HEK293 (cell line): ENCODE data around the gene ERN2.

Experiments
- CTCF ChIA-PET: fragments of 350-600 bp; formaldehyde crosslinking; extraction: SDS; loops from one replicate; lab custom pipeline; 2021; ENCODE audit warnings: antibody characterized with exemption; lab: Yijun Ruan, JAX
- POLR2A ChIA-PET: fragments of 300-600 bp; formaldehyde crosslinking; extraction: SDS; loops from one replicate; lab custom pipeline; 2020; ENCODE audit warnings: antibody characterized with exemption, inconsistent platforms; lab: Yijun Ruan, JAX
- H3K27ac ChIP-seq: fragments of 200-500 bp; sonication (Bioruptor generic); 2 replicates; pipeline ENCODE4 v1.5.1; 2014; ENCODE audit warnings: low read depth, low read length, control low read depth, inconsistent platforms; ENCODE audit errors: extremely low read depth
- H3K36me3 ChIP-seq, 2 experiments: fragments of 200-500 bp in 1 of 2; sonication (Bioruptor generic) in 1 of 2; 1 replicate in 1 of 2; 2 replicates in 1 of 2; pipeline ENCODE4 v1.5.1; 2014 to 2017; ENCODE audit warnings: inconsistent platforms in 2 of 2, low read length in 2 of 2; ENCODE audit not compliant: control insufficient read depth in 2 of 2, insufficient read depth in 1 of 2
- H3K4me1 ChIP-seq: fragments of 200-500 bp; sonication (Bioruptor generic); 2 replicates; pipeline ENCODE4 v1.5.1; 2014; ENCODE audit warnings: mild to moderate bottlenecking, low read length, inconsistent platforms; ENCODE audit not compliant: control insufficient read depth, insufficient read depth
- H3K4me3 ChIP-seq: 2 replicates; pipeline ENCODE4 v1.5.1; 2011; ENCODE audit warnings: low read depth, mild to moderate bottlenecking, control low read depth, low read length, moderate library complexity
- H3K9me3 ChIP-seq: fragments of 200-500 bp; sonication (Bioruptor generic); 2 replicates; pipeline ENCODE4 v1.5.1; 2014; ENCODE audit warnings: low read depth, low read length, inconsistent platforms; ENCODE audit not compliant: control insufficient read depth, insufficient read depth
- HOXA7 ChIP-seq: sonication (generic); formaldehyde crosslinking; IDR thresholded peaks from 2 replicates; pipeline ENCODE4 v1.8.1; 2022; ENCODE audit warnings: missing genetic modification reagents, borderline replicate concordance
- MZF1 ChIP-seq: fragments of 450-650 bp; formaldehyde crosslinking; IDR thresholded peaks from 2 replicates; pipeline ENCODE4 v1.5.1; 2017; ENCODE audit warnings: missing biosample characterization, missing genetic modification characterization, borderline replicate concordance
- ZNF169 ChIP-seq: fragments of 450-650 bp; formaldehyde crosslinking; IDR thresholded peaks from 2 replicates; pipeline ENCODE4 v1.5.1; 2016; ENCODE audit warnings: missing biosample characterization, missing genetic modification characterization
- ZNF341 ChIP-seq: fragments of 450-650 bp; formaldehyde crosslinking; IDR thresholded peaks from 2 replicates; pipeline ENCODE4; 2016; ENCODE audit warnings: low read depth, missing biosample characterization, missing genetic modification characterization
- ZNF354C ChIP-seq: fragments of 450-650 bp; formaldehyde crosslinking; IDR thresholded peaks from 2 replicates; pipeline ENCODE4 v1.5.1; 2016; ENCODE audit warnings: missing biosample characterization, missing genetic modification characterization, low read depth, borderline replicate concordance
- ZNF510 ChIP-seq: fragments of 450-650 bp; formaldehyde crosslinking; IDR thresholded peaks from 2 replicates; pipeline ENCODE4 v1.5.1; 2018; ENCODE audit warnings: mild to moderate bottlenecking, missing genetic modification characterization, missing biosample characterization; ENCODE audit not compliant: insufficient replicate concordance
- ZNF555 ChIP-seq: fragments of 450-650 bp; formaldehyde crosslinking; conservative IDR thresholded peaks from 2 replicates; pipeline ENCODE4 v1.5.1; 2017; ENCODE audit warnings: missing biosample characterization, mild to moderate bottlenecking, missing genetic modification characterization, inconsistent platforms
- ZNF560 ChIP-seq: fragments of 450-650 bp; formaldehyde crosslinking; IDR thresholded peaks from 2 replicates; pipeline ENCODE4 v1.5.1; 2017; ENCODE audit warnings: missing biosample characterization, missing genetic modification characterization, borderline replicate concordance
- ZNF596 ChIP-seq: fragments of 450-650 bp; IDR thresholded peaks from 2 replicates; pipeline ENCODE4 v1.5.0; 2018; ENCODE audit warnings: missing biosample characterization, mild to moderate bottlenecking, missing genetic modification characterization, moderate library complexity
- ZNF600 ChIP-seq: fragments of 450-650 bp; formaldehyde crosslinking; IDR thresholded peaks from 2 replicates; pipeline ENCODE4 v1.5.1; 2016; ENCODE audit warnings: missing biosample characterization, missing genetic modification characterization
- ZNF654 ChIP-seq: fragments of 450-650 bp; formaldehyde crosslinking; IDR thresholded peaks from 2 replicates; pipeline ENCODE4 v1.5.1; 2016; ENCODE audit warnings: low read depth, missing biosample characterization, missing genetic modification characterization
- ZNF664 ChIP-seq: fragments of 450-650 bp; formaldehyde crosslinking; IDR thresholded peaks from 2 replicates; pipeline ENCODE4 v1.5.1; 2016; ENCODE audit warnings: missing biosample characterization, missing genetic modification characterization
- TF ChIP-seq, protein P1 (sequence below): fragments of 450-650 bp; formaldehyde crosslinking; IDR thresholded peaks from 2 replicates; pipeline ENCODE4 v1.5.1; 2016; ENCODE audit warnings: missing biosample characterization, missing genetic modification characterization, low read depth
- TF ChIP-seq, protein P2 (sequence below): fragments of 450-650 bp; formaldehyde crosslinking; IDR thresholded peaks from 2 replicates; pipeline ENCODE4 v1.5.1; 2017; ENCODE audit warnings: missing biosample characterization, missing genetic modification characterization
- TF ChIP-seq, protein P3 (sequence below): fragments of 450-650 bp; formaldehyde crosslinking; IDR thresholded peaks from 2 replicates; pipeline ENCODE4 v1.5.1; 2017; ENCODE audit warnings: missing biosample characterization, missing genetic modification characterization
- TF ChIP-seq, protein P4 (sequence below): fragments of 450-650 bp; formaldehyde crosslinking; conservative IDR thresholded peaks from 2 replicates; pipeline ENCODE4 v1.5.1; 2016; ENCODE audit warnings: low read depth, missing biosample characterization, missing genetic modification characterization
- TF ChIP-seq, protein P5 (sequence below): fragments of 450-650 bp; formaldehyde crosslinking; IDR thresholded peaks from 2 replicates; pipeline ENCODE4 v1.5.1; 2017; ENCODE audit warnings: missing biosample characterization, missing genetic modification characterization

The ERN2 gene

DNA sequence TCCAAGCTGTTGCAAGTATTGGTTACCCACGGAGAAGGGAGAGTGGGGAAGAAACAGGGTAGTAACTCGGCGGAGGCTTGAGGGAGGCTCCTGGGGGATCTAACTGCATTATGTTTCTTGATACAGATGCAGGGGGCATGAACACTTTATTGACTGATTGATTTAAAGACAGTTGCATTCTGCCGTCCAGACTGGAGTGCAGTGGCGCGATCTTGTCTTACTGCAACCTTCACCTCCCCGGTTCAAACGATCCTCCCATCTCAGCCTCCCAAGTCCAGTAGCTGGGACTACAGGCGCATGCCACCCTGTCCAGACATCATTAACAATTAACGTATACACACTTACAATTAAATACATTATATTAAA is 15.1 kb upstream of the ERN2 start:
- Histone ChIP-seq H3K9me3 (no peaks in the 10 kb centered on the region), H3K27ac (no peak overlapping the region), H3K4me3 (no peak overlapping the region), H3K36me3 (no peaks in the 10 kb centered on the region), H3K4me1 (no peaks in the 10 kb centered on the region)
- TF ChIP-seq ZNF510 (tag by site-specific recombination) (no peak), ZNF664 (tag by site-specific recombination) (no peak), ZNF341 (no peak), ZNF560 (no peak), ZNF354C (no peak), HOXA7 (CRISPR knock-in tag) (no peak), ZNF600 (no peak), ZNF596 (no peak), ZNF555 (tag by site-specific recombination) (no peak), MZF1 (tag by site-specific recombination) (no peak), ZNF169 (tag by site-specific recombination) (no peak), ZNF654 (tag by site-specific recombination) (no peak)
- TF ChIP-seq, protein P1, sequence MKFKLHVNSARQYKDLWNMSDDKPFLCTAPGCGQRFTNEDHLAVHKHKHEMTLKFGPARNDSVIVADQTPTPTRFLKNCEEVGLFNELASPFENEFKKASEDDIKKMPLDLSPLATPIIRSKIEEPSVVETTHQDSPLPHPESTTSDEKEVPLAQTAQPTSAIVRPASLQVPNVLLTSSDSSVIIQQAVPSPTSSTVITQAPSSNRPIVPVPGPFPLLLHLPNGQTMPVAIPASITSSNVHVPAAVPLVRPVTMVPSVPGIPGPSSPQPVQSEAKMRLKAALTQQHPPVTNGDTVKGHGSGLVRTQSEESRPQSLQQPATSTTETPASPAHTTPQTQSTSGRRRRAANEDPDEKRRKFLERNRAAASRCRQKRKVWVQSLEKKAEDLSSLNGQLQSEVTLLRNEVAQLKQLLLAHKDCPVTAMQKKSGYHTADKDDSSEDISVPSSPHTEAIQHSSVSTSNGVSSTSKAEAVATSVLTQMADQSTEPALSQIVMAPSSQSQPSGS: no peak
- TF ChIP-seq, protein P2, sequence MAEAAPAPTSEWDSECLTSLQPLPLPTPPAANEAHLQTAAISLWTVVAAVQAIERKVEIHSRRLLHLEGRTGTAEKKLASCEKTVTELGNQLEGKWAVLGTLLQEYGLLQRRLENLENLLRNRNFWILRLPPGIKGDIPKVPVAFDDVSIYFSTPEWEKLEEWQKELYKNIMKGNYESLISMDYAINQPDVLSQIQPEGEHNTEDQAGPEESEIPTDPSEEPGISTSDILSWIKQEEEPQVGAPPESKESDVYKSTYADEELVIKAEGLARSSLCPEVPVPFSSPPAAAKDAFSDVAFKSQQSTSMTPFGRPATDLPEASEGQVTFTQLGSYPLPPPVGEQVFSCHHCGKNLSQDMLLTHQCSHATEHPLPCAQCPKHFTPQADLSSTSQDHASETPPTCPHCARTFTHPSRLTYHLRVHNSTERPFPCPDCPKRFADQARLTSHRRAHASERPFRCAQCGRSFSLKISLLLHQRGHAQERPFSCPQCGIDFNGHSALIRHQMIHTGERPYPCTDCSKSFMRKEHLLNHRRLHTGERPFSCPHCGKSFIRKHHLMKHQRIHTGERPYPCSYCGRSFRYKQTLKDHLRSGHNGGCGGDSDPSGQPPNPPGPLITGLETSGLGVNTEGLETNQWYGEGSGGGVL (tag by site-specific recombination): no peak
- TF ChIP-seq, protein P3, sequence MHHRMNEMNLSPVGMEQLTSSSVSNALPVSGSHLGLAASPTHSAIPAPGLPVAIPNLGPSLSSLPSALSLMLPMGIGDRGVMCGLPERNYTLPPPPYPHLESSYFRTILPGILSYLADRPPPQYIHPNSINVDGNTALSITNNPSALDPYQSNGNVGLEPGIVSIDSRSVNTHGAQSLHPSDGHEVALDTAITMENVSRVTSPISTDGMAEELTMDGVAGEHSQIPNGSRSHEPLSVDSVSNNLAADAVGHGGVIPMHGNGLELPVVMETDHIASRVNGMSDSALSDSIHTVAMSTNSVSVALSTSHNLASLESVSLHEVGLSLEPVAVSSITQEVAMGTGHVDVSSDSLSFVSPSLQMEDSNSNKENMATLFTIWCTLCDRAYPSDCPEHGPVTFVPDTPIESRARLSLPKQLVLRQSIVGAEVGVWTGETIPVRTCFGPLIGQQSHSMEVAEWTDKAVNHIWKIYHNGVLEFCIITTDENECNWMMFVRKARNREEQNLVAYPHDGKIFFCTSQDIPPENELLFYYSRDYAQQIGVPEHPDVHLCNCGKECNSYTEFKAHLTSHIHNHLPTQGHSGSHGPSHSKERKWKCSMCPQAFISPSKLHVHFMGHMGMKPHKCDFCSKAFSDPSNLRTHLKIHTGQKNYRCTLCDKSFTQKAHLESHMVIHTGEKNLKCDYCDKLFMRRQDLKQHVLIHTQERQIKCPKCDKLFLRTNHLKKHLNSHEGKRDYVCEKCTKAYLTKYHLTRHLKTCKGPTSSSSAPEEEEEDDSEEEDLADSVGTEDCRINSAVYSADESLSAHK (tag by site-specific recombination): no peak
- TF ChIP-seq, protein P4, sequence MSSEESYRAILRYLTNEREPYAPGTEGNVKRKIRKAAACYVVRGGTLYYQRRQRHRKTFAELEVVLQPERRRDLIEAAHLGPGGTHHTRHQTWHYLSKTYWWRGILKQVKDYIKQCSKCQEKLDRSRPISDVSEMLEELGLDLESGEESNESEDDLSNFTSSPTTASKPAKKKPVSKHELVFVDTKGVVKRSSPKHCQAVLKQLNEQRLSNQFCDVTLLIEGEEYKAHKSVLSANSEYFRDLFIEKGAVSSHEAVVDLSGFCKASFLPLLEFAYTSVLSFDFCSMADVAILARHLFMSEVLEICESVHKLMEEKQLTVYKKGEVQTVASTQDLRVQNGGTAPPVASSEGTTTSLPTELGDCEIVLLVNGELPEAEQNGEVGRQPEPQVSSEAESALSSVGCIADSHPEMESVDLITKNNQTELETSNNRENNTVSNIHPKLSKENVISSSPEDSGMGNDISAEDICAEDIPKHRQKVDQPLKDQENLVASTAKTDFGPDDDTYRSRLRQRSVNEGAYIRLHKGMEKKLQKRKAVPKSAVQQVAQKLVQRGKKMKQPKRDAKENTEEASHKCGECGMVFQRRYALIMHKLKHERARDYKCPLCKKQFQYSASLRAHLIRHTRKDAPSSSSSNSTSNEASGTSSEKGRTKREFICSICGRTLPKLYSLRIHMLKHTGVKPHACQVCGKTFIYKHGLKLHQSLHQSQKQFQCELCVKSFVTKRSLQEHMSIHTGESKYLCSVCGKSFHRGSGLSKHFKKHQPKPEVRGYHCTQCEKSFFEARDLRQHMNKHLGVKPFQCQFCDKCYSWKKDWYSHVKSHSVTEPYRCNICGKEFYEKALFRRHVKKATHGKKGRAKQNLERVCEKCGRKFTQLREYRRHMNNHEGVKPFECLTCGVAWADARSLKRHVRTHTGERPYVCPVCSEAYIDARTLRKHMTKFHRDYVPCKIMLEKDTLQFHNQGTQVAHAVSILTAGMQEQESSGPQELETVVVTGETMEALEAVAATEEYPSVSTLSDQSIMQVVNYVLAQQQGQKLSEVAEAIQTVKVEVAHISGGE (tag by site-specific recombination): no peak
- TF ChIP-seq, protein P5, sequence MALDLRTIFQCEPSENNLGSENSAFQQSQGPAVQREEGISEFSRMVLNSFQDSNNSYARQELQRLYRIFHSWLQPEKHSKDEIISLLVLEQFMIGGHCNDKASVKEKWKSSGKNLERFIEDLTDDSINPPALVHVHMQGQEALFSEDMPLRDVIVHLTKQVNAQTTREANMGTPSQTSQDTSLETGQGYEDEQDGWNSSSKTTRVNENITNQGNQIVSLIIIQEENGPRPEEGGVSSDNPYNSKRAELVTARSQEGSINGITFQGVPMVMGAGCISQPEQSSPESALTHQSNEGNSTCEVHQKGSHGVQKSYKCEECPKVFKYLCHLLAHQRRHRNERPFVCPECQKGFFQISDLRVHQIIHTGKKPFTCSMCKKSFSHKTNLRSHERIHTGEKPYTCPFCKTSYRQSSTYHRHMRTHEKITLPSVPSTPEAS (tag by site-specific recombination): no peak
- CTCF ChIA-PET: interaction anchor here (0.6 to 1.8 kb wide), 9 partner anchors 9 to 132 kb away, joined by 3 to 8 read pairs (median 4); partner anchors contain the start of gene NDUFAB1
- POLR2A ChIA-PET: interaction anchor here (0.8 to 1.1 kb wide), 3 partner anchors 49 to 171 kb away, joined by 3 read pairs; partner anchors contain the start of genes EARS2, PLK1 and UBFD1
